Mesendoderm (in vitro differentiated cells): ENCODE data around the gene ONECUT3.

Experiments
- DNase-seq: peaks from one replicate; pipeline ENCODE4 v3.0.0; 2013
- H2AK5ac ChIP-seq: 2 replicates; pipeline ENCODE4 v1.6.1; 2013; ENCODE audit warnings: low read length, inconsistent platforms
- H2BK120ac ChIP-seq: 2 replicates; pipeline ENCODE4 v1.6.1; 2013; ENCODE audit warnings: low read depth, mild to moderate bottlenecking, low read length, moderate library complexity, mixed read lengths
- H2BK15ac ChIP-seq: replicated peaks from 2 replicates; pipeline ENCODE4 v1.6.1; 2013; ENCODE audit warnings: low read depth, mild to moderate bottlenecking, moderate library complexity
- H2BK5ac ChIP-seq: 2 replicates; pipeline ENCODE4 v1.6.1; 2013; ENCODE audit warnings: low read length, inconsistent platforms
- H3K18ac ChIP-seq: 2 replicates; pipeline ENCODE4 v1.6.1; 2013; ENCODE audit warnings: mild to moderate bottlenecking, low read length, mixed read lengths
- H3K23ac ChIP-seq: one replicate; pipeline ENCODE4 v1.6.1; 2013; ENCODE audit warnings: low read length
- H3K27ac ChIP-seq: 2 replicates; pipeline ENCODE4 v1.5.1; 2013; ENCODE audit warnings: low read depth, mild to moderate bottlenecking, inconsistent platforms, low read length, moderate library complexity
- H3K27me3 ChIP-seq: 2 replicates; pipeline ENCODE4 v1.6.1; 2013; ENCODE audit warnings: low read length, control low read depth, mild to moderate bottlenecking, inconsistent platforms; ENCODE audit not compliant: insufficient read depth, poor library complexity
- H3K36me3 ChIP-seq: 2 replicates; pipeline ENCODE4 v1.6.1; 2013; ENCODE audit warnings: low read length, inconsistent platforms; ENCODE audit not compliant: control insufficient read depth, insufficient read depth
- H3K4ac ChIP-seq: one replicate; pipeline ENCODE4 v1.6.1; 2013; ENCODE audit warnings: low read depth, mild to moderate bottlenecking, low read length, moderate library complexity
- H3K4me1 ChIP-seq: 2 replicates; pipeline ENCODE4 v1.6.1; 2013; ENCODE audit warnings: low read depth, low read length, inconsistent platforms; ENCODE audit not compliant: control insufficient read depth
- H3K4me2 ChIP-seq: 2 replicates; pipeline ENCODE4 v1.6.1; 2013; ENCODE audit warnings: low read length
- H3K4me3 ChIP-seq: 2 replicates; pipeline ENCODE4 v1.5.1; 2013; ENCODE audit warnings: mild to moderate bottlenecking, low read length
- H3K56ac ChIP-seq: one replicate; pipeline ENCODE4 v1.6.1; 2013; ENCODE audit warnings: low read length
- H3K79me1 ChIP-seq: 2 replicates; pipeline ENCODE4 v1.6.1; 2013; ENCODE audit warnings: low read length, inconsistent platforms
- H3K79me2 ChIP-seq: 2 replicates; pipeline ENCODE4 v1.6.1; 2013; ENCODE audit warnings: mild to moderate bottlenecking, low read length; ENCODE audit not compliant: control insufficient read depth, insufficient read depth
- H3K9ac ChIP-seq: 2 replicates; pipeline ENCODE4 v1.6.1; 2013; ENCODE audit warnings: low read length, inconsistent platforms
- H4K5ac ChIP-seq: one replicate; pipeline ENCODE4 v1.6.1; 2013; ENCODE audit warnings: low read length
- H4K8ac ChIP-seq: one replicate; pipeline ENCODE4 v1.6.1; 2013; ENCODE audit warnings: low read depth, mild to moderate bottlenecking, control low read depth, low read length, moderate library complexity
- WGBS: extraction: QIAGEN DNeasy Blood & Tissue Kit; methylation state at CpG from one replicate; pipeline ENCODE4 v1.1.7; 2013; ENCODE audit warnings: low lambda C conversion rate, missing lambda C conversion rate; ENCODE audit not compliant: insufficient coverage; ENCODE audit errors: extremely low coverage; 5-methylcytosine and 5-hydroxymethylcytosine counted together

ONECUT3 gene

GRCh38 chr19:1747285-1748114 is 5.8 kb upstream of the ONECUT3 start:
- H2BK120ac ChIP-seq: no peak overlapping the region
- no peak overlapping the region for H4K8ac ChIP-seq
- no peaks in the 10 kb centered on the region for H3K79me2 ChIP-seq
- H3K36me3 ChIP-seq: no peaks in the 10 kb centered on the region
- peaks cover 67% of the 10 kb centered on the region for H3K27me3 ChIP-seq
- no peak overlapping the region for H3K18ac ChIP-seq
- no peak overlapping the region for H3K23ac ChIP-seq
- H3K56ac ChIP-seq: peak overlapping the region; percentile 70
- H3K4me2 ChIP-seq: peak overlapping the region; percentile 57
- no peaks in the 10 kb centered on the region for H3K79me1 ChIP-seq
- H2BK5ac ChIP-seq: no peak overlapping the region
- no peak overlapping the region for H3K4ac ChIP-seq
- WGBS: no CpG with 5 or more reads among the region's 22 CpGs
- DNase-seq: peak; percentile 81
- no peak overlapping the region for H3K4me3 ChIP-seq
- peaks cover 1% of the 10 kb centered on the region for H3K4me1 ChIP-seq
- no peak overlapping the region for H2BK15ac ChIP-seq
- H3K27ac ChIP-seq: no peak overlapping the region
- no peak overlapping the region for H4K5ac ChIP-seq
- H2AK5ac ChIP-seq: no peak overlapping the region
- no peak overlapping the region for H3K9ac ChIP-seq

- H3K4ac ChIP-seq: no peak overlapping the region
- H2BK120ac ChIP-seq: no peak overlapping the region
- H2AK5ac ChIP-seq: no peak overlapping the region
- H3K79me2 ChIP-seq: no peaks in the 10 kb centered on the region
- H3K36me3 ChIP-seq: no peaks in the 10 kb centered on the region
- no peaks in the 10 kb centered on the region for H3K79me1 ChIP-seq
- H3K4me2 ChIP-seq: peak overlapping the region; percentile 57
- no CpG with 5 or more reads among the region's 61 CpGs for WGBS
- no peak overlapping the region for H4K8ac ChIP-seq
- H2BK15ac ChIP-seq: no peak overlapping the region
- H2BK5ac ChIP-seq: no peak overlapping the region
- H3K9ac ChIP-seq: peak overlapping the region; percentile 29
- H3K4me1 ChIP-seq: peaks cover 1% of the 10 kb centered on the region
- no peak overlapping the region for H3K18ac ChIP-seq
- H3K27me3 ChIP-seq: peaks cover 74% of the 10 kb centered on the region
- H3K4me3 ChIP-seq: no peak overlapping the region
- no peak overlapping the region for H3K27ac ChIP-seq
- H3K23ac ChIP-seq: no peak overlapping the region
- peak overlapping the region; percentile 70 for H3K56ac ChIP-seq
- DNase-seq: no peak
- no peak overlapping the region for H4K5ac ChIP-seq
Measured at GRCh38 chr19:1748115-1748872, 5.0 kb upstream of the ONECUT3 start.

- no peak for DNase-seq
Measured at GRCh38 chr19:1748873-1749341, 4.4 kb upstream of the ONECUT3 start.

GRCh38 chr19:1749373-1750342 is 3.6 kb upstream of the ONECUT3 start:
- H3K23ac ChIP-seq: no peak overlapping the region
- H3K9ac ChIP-seq: no peak overlapping the region

More at GRCh38 chr19:1748873-1749341, 4.4 kb upstream of the ONECUT3 start:
- no peak overlapping the region for H3K9ac ChIP-seq
- H3K4ac ChIP-seq: no peak overlapping the region
- H2BK5ac ChIP-seq: no peak overlapping the region
- no peak overlapping the region for H4K8ac ChIP-seq
- no peak overlapping the region for H2BK120ac ChIP-seq
- WGBS: no CpG with 5 or more reads among the region's 45 CpGs
- no peaks in the 10 kb centered on the region for H3K36me3 ChIP-seq
- H3K18ac ChIP-seq: no peak overlapping the region
- H2BK15ac ChIP-seq: no peak overlapping the region
- H3K27me3 ChIP-seq: peaks cover 78% of the 10 kb centered on the region
- no peaks in the 10 kb centered on the region for H3K79me2 ChIP-seq
- no peak overlapping the region for H4K5ac ChIP-seq
- H3K4me2 ChIP-seq: no peak overlapping the region
- H3K56ac ChIP-seq: no peak overlapping the region
- H3K4me3 ChIP-seq: no peak overlapping the region
- peaks cover 1% of the 10 kb centered on the region for H3K4me1 ChIP-seq
- H3K23ac ChIP-seq: no peak overlapping the region
- no peaks in the 10 kb centered on the region for H3K79me1 ChIP-seq
- H3K27ac ChIP-seq: no peak overlapping the region
- no peak overlapping the region for H2AK5ac ChIP-seq

GRCh38 chr19:1750343-1751021 is 2.8 kb upstream of the ONECUT3 start:
- H3K27me3 ChIP-seq: peaks cover 85% of the 10 kb centered on the region
- no peaks in the 10 kb centered on the region for H3K79me2 ChIP-seq
- no peak overlapping the region for H3K27ac ChIP-seq
- peaks cover 1% of the 10 kb centered on the region for H3K4me1 ChIP-seq
- no peaks in the 10 kb centered on the region for H3K79me1 ChIP-seq
- no peaks in the 10 kb centered on the region for H3K36me3 ChIP-seq
- no peak overlapping the region for H3K4me2 ChIP-seq
- H2AK5ac ChIP-seq: no peak overlapping the region
- no peak for DNase-seq
- H2BK120ac ChIP-seq: no peak overlapping the region
- no peak overlapping the region for H3K4ac ChIP-seq
- no peak overlapping the region for H3K23ac ChIP-seq
- no CpG with 5 or more reads among the region's 14 CpGs for WGBS
- H3K56ac ChIP-seq: no peak overlapping the region
- H4K5ac ChIP-seq: no peak overlapping the region
- H2BK5ac ChIP-seq: no peak overlapping the region
- H3K4me3 ChIP-seq: no peak overlapping the region
- H2BK15ac ChIP-seq: no peak overlapping the region
- no peak overlapping the region for H4K8ac ChIP-seq
- no peak overlapping the region for H3K9ac ChIP-seq
- no peak overlapping the region for H3K18ac ChIP-seq

More at GRCh38 chr19:1749373-1750342, 3.6 kb upstream of the ONECUT3 start:
- H4K8ac ChIP-seq: no peak overlapping the region
- H2BK5ac ChIP-seq: no peak overlapping the region
- H3K79me2 ChIP-seq: no peaks in the 10 kb centered on the region
- no peak for DNase-seq
- no peak overlapping the region for H3K4me2 ChIP-seq
- H3K56ac ChIP-seq: no peak overlapping the region
- no peak overlapping the region for H4K5ac ChIP-seq
- H3K4me3 ChIP-seq: no peak overlapping the region
- WGBS: no CpG with 5 or more reads among the region's 99 CpGs
- no peak overlapping the region for H3K27ac ChIP-seq
- H3K4ac ChIP-seq: no peak overlapping the region
- no peak overlapping the region for H2BK120ac ChIP-seq
- no peak overlapping the region for H2BK15ac ChIP-seq
- H3K18ac ChIP-seq: no peak overlapping the region
- H3K79me1 ChIP-seq: no peaks in the 10 kb centered on the region
- H3K27me3 ChIP-seq: peaks cover 84% of the 10 kb centered on the region
- no peak overlapping the region for H2AK5ac ChIP-seq
- peaks cover 1% of the 10 kb centered on the region for H3K4me1 ChIP-seq
- no peaks in the 10 kb centered on the region for H3K36me3 ChIP-seq
